ENCODE results near the gene SNED1.

SNED1 gene

DNA sequence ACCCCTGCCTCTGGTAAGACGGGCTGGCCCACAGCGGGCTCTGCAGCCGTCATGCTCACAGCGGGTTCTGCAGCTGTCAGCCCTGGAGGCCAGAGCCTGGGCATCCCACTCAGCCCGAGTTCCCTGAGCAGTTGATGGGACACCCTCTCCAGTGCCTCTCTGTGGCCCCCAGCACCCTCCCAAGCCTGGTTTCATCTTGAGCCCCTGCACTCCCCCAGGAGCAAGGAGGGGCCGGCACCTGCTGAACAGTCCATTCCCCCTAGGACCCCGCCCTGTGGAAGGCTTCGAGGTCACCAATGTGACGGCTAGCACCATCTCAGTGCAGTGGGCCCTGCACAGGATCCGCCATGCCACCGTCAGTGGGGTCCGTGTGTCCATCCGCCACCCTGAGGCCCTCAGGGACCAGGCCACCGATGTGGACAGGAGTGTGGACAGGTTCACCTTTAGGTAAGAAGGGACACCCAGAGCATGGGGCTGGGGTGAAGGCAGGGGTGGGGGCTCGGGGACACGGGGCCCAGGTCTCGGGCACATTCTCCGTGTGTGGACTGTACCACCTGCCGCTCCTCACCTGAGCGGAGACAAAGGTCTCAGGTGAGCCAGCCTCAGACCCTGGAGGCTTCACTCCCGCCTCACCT is 69.2 kb downstream of the SNED1 start:
- DNase-seq (ENCODE audit: low read depth in 3 of 3), result no peak

DNA sequence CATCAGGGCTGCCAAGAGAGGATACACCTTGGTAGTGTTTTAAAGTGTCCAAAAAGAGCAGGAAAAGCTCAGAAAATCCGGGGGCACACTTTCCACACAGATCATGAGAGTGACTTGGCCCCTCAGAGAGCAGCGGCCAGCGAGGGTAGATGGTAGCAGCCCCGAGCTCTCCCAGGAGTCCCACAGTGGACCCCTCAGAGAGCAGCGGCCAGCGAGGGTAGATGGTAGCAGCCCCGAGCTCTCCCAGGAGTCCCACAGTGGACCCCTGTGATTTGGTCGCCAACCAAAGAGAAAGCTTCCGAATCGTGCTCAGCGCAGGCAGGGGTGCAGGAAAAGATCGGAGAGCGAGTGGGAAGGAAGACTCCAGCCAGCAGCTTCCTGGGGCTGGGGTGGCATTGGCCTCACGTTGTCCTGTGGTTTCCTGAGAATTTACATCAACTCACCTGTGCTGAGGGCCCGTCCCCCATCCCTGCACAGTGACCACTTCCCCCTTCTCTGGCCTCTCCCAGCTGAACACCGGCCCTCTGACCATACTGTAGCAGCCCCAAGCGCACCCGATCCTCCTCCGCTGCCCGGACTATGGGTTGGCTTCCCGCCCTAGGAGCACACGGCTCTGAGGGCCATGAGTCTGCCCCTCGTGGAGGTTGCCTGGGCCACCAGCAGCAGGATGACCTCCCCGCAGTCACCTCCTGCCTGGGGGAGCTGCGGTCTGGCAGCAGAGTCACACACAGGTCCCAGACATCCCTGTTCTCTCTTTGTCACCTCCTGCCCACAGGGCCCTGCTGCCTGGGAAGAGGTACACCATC is 69.9 kb downstream of the SNED1 start:
- DNase-seq (ENCODE audit: low read depth in 3 of 3), result no peak

DNA sequence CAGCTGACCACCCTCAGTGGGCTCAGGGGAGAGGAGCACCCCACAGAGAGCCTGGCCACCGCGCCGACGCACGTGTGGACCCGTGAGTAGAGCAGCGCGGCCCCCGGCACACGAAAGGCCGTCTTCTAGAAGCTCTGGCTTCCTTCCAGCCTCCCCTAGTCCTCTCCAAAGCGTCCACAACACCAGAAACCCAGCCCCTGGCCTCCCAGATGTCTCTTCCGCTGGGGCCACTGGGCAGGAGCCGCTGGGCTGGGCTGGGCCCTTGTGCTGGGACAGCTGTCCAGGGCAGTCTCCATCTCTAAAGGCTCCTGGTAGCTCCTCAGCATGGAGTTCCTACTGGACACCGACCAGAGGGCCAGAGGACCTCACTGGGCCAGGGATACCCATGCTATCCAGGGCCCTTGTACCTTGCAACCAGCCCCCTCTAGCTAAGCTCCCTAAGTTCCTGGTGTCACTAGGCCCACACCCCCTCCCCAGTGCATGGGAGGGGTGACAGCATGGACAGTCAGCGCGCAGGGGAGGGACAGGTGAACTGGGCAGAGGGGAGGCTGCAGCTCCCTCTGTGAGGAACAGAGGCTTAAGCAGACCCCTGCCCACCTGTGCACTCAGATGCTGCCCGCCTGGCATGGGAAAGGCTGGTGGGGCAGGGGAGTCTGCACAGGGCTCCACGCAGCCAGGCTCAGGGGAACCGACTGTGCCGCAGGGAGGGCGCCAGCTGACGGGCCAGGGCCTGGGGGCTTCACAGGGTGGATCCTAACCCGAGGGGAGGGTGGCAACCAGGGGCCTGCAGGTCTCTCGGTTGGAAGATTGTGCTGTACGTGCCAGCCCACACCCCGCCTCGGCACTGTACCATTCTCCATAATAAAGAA is 70.8 kb downstream of the SNED1 start:
- no peak for DNase-seq (ENCODE audit: low read depth in 3 of 3)

DNA sequence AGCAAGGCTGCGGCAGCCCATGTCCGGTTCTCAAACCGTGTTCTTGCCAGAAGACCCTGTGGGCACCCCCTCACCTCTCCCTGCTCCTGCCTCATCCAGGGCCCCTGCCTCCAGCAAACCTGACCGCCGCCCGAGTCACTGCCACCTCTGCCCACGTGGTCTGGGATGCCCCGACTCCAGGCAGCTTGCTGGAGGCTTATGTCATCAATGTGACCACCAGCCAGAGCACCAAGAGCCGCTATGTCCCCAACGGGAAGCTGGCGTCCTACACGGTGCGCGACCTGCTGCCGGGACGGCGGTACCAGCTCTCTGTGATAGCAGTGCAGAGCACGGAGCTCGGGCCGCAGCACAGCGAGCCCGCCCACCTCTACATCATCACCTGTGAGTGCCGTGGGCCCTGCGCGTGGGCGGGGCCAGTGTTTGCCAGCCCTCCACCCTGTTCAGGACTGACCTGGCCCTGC is 71.4 kb downstream of the SNED1 start:
- DNase-seq (ENCODE audit: low read depth in 3 of 3), result no peak

DNA sequence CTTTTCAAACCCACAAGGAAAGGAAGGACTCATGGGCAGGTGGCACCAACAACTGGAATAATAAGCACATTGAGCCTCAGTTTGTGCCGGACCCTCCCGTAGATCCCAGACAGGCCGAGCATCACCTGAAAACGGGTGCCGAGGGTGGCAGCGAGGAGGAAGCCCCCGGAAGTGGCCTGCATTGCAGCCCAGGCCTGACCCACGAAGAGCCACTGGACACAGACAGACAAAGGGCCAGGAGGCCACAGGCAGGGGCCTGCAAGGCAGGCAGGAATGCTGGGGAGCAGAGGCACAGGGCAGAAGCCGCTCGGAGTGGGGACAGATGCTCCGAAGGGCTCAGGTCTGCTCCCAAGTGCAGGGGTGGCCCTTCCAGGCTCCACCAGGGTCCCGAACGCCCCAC is 71.9 kb downstream of the SNED1 start:
- no peak for DNase-seq (ENCODE audit: low read depth in 3 of 3)

GRCh38 chr2:241070811-241071676 is 72.6 kb downstream of the SNED1 start:
- no peak for DNase-seq (ENCODE audit: low read depth in 3 of 3)

- DNase-seq (ENCODE audit: low read depth in 3 of 3), result no peak
These were observed 73.3 kb downstream of the SNED1 start for GRCh38 chr2:241071677-241072111.

GRCh38 chr2:241072151-241072550 is 73.7 kb downstream of the SNED1 start:
- no peak for DNase-seq (ENCODE audit: low read depth in 3 of 3)

DNA sequence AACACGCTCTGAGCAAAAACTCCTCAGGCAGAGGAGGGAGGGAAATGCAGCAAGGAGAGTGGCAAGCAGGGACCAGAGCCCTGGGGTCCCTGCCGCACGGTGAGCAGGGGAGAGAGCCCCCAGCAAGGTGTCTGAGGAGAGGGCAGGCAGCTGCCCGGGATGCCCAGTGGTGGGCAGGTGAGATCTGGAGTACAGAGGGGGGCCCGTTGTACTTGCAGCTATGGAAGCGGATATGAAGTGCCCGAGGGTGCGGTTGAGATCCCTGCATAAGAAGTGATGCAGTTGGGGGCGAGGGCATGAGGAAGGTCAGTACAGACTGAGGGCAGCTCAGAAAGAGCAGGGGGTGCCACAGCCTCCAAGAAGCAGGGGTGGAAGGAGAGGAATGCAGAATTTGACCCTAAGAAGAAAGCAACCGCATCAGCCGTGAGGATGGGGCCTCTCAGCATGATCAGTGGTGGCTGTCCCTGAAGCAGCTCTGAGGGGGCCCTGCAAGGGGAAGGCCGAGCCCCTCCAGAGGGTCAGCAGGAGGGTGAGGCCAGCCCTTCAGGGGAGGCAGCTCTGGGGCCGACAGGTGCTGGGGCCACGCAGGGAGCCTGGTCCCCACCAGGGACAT is 74.2 kb downstream of the SNED1 start:
- DNase-seq (ENCODE audit: low read depth in 3 of 3), result no peak

- DNase-seq (ENCODE audit: low read depth in 3 of 3), result no peak
These were observed 75.0 kb downstream of the SNED1 start for GRCh38 chr2:241073166-241074064.

DNA sequence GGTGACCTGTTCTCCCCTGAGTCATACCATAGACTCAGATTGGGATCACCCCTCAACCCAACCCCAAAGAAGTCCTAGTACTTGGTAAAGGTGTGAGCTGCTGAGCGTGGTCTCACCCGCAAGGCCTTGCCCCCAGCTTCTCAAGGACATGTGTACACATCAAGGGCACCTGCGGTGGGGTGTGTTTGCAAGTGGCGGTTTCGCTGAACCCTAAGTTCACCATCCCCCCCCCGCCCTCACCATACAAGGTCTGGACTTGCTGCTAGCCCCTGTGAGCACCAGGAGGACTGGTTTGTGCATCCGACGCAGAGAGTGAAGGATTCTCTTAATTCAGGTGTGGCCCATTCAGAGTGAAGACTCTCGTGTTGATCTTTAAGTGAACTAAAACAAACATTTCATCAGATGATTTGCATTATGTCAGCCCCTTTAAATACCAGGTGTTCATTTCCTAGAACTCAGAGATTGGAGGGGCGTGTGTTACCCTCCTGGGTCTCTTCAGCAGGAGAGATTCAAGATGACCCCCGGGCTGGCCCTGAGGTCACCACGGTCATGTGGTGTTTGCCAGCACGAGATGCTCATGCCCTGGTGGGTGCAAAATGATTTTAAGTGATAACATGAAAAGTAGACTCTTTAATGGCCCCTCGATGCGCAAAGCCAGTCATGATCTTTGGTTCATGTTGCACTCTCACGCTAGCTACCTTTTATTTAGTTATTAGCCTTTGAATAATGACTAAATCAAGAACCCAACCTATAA is 75.8 kb downstream of the SNED1 start:
- no peak for DNase-seq (ENCODE audit: low read depth in 3 of 3)

GRCh38 chr2:241074901-241075540 is 76.6 kb downstream of the SNED1 start:
- no peak for DNase-seq (ENCODE audit: low read depth in 3 of 3)

GRCh38 chr2:241080405-241081189 is 82.2 kb downstream of the SNED1 start:
- DNase-seq (ENCODE audit: low read depth in 3 of 3), result no peak

GRCh38 chr2:241081190-241081642 is 82.8 kb downstream of the SNED1 start:
- no peak for DNase-seq (ENCODE audit: low read depth in 3 of 3)

DNA sequence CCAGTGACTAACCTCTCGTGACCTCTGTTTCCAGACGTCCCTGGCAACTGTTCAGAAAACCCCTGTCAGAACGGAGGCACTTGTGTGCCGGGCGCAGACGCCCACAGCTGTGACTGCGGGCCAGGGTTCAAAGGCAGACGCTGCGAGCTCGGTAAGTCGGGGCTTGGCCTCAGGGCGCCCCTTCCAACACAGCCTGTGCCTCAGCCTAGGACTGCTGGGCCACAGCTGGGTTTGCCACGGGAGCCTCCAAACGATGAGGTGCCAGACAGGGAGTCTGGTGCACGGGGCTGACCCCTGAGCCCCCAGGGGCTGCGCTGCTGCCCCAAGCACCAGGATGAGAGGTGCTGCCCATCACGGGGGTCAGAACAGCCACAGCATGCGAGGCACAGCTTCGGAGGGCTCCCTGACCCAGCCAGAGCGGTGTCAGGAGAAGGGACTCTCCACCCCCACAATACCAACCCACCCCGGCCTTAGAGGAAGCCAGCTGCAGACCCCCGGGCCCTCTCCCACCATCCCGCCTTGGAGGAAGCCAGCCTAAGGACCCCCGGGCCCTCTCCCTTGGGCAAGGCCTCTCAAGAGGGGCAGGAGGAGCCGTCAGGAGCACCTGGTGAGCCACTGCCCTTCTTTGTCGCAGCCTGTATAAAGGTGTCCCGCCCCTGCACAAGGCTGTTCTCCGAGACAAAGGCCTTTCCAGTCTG is 83.4 kb downstream of the SNED1 start:
- no peak for DNase-seq (ENCODE audit: low read depth in 3 of 3)

- no peak for DNase-seq (ENCODE audit: low read depth in 3 of 3)
These were observed 84.1 kb downstream of the SNED1 start for GRCh38 chr2:241082341-241083090.

GRCh38 chr2:241083091-241083415 is 84.6 kb downstream of the SNED1 start:
- no peak for DNase-seq (ENCODE audit: low read depth in 3 of 3)

All from stimulated activated CD4-positive, alpha-beta T cell treated with anti-CD3 and anti-CD28 coated beads, TNF-alpha, amount 100 ng/mL, for 24 hours (primary cell).